C4-2B (cell line): ENCODE measurements around the gene GSTA2.

ENCODE experiments used
- CTCF ChIP-seq: fragments of 450-650 bp; conservative IDR thresholded peaks from 2 replicates; pipeline ENCODE4 v1.5.1; 2017; ENCODE audit warnings: mild to moderate bottlenecking
- ZFX ChIP-seq: fragments of 450-650 bp; IDR thresholded peaks from 2 replicates; pipeline ENCODE4 v1.6.1; 2017

GRCh38 chr6:52727908-52728307, 35.4 kb downstream of the GSTA2 start:
- no peak for TF ChIP-seq CTCF
- TF ChIP-seq ZFX: no peak
